GM21528 (cell line): ENCODE results near the gene MST1R.
"Not testable (repeated sequence)": the region's sequence is repeated elsewhere in the genome, so short reads cannot be mapped to it uniquely, and the experiment has no call there.

Experiments
- ATAC-seq: cut with Tn5 transposase; IDR thresholded peaks from one replicate; pipeline ENCODE4 v1.9.1; 2021; ENCODE audit warnings: mild to moderate bottlenecking, moderate library complexity; ENCODE audit not compliant: unreplicated experiment, low FRiP score

The MST1R gene

GRCh38 chr3:49903451-49904424 lies at the start of gene MST1R:
Gene MST1R, minus strand, starts transcription at chr3:49903873. Its CDS starts 264 bp downstream, at chr3:49903609.
- peak; percentile 76 for ATAC-seq

GRCh38 chr3:49952924-49953323 lies 49.3 kb upstream of the MST1R start:
- no peak for ATAC-seq

DNA sequence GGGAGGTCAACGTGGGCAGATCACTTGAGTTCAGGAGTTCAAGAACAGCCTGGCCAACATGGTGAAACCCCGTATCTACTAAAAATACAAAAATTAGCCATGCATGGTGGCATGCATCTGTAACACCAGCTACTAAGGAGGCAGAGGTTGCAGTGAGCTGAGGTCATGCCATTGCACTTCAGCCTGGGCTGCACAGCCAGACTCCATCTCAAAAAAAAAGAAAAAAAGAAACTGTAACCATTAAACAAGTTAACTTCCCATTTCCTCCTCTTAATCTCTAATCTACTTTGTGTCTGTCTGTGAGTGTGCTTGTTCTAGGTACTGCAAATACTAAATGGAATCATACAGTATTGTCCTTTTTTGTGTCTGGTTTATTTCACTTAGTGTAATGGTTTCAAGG lies 39.0 kb upstream of the MST1R start:
- no peak for ATAC-seq

DNA sequence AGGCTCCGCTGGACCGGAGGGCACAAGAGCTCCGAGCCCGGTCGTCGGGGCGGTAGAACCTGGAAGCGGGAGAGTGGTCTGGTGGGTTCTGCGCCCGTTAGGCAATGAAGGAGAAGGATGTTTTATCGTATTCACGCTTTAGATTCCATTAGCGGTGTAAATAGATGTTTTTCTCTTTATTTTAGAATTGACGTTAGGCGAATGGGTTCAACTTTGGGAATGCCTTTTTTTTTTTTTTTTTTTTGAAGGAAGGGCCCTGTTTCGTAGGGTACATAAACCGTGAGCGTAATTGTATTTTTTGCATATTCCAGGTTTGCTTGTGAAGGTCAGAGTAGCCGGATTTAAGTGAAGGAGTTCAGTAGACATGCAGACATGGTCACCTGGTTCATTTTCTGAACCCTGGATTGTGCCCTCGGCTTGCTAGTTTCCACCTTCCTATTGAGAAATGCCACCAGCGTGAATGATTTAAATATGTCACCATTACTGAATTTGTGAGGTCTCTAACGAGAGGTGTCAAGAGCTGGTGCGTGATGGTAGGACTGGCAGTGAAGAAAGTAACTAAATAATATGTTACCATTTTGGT lies 37.1 kb upstream of the MST1R start:
- ATAC-seq: no peak

DNA sequence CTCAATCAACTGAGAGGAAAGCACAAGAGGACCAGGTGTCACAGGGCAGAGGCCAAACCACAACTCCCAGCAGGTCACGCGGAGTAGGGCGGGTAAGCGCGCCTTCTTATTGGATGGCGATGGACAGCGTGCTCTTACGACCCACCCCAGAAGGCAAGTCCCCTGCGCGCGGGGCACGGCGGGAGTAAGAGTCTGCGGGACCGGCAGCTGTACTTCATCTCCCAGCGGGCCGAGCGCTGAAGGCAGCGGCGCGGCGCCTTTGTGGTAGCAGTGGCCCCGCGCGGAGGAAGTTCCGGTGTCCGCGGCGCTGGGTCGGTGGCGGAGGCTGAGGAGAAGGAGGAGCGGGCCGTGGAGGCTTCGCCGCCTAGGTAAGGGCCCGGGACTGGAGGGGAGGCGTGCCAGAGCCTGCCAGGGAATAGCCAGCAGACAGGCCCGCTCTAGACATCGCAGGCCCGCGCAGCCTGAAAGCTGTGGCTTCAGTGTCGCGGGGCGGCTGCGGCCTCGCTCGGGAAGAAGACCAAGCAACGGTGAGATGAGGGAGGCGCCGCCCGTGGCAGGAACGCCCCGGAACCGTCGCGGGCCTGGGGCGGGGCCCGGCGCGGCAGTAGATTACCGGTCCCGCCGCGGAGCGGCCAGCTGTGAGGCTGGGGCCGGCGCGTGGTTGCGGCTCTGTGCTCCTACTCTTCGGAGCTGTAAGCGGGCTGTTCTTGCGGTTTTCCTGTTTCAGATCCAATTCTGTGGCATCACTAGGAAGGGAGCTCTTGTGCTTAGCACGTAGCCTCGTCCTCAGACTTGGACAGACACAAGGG lies 36.4 kb upstream of the MST1R start, which contains the start of gene RBM6:
TSS of gene RBM6 (plus strand) at position 293 of the 809 bp plus-strand sequence. CDS start 22,492 bp downstream, outside the sequence.
- ATAC-seq: peak; percentile 95

DNA sequence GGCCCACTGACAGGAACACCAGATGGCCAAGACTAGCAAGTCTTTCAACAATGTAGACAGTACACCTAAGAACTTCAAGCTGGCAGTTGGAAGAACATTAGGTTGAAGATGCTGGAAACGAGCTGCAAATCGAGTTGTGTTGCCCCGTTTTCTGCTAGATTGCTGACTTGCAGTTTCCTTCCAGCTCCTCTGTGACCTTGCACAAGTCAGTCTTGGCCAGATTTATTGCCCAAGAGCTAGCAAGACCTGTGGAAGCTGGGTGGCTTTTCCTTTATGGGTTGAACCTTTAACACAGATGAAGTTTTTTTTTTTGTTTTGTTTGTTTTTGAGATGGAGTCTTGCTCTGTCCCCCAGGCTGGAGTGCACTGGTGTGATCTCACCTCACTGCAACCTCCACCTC lies 33.4 kb upstream of the MST1R start:
- no peak for ATAC-seq

DNA sequence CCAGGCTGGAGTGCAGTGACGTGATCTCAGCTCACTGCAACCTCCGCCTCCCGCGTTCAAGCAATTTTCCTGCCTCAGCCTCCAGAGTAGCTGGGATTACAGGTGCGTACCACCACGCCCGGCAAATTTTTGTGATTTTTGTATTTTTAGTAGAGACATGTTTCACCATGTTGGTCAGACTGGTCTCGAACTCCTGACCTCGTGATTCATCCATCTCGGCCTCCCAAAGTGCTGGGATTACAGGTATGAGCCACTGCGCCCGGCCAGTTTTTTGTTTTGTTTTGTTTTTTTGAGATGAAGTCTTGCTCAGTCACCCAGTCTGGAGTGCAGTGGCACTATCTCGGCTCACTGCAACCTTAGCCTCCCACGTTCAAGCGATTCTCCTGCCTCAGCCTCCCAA lies 28.6 kb upstream of the MST1R start:
- not testable (repeated sequence) for ATAC-seq

GRCh38 chr3:49930922-49931321 lies 27.2 kb upstream of the MST1R start:
- ATAC-seq: no peak

DNA sequence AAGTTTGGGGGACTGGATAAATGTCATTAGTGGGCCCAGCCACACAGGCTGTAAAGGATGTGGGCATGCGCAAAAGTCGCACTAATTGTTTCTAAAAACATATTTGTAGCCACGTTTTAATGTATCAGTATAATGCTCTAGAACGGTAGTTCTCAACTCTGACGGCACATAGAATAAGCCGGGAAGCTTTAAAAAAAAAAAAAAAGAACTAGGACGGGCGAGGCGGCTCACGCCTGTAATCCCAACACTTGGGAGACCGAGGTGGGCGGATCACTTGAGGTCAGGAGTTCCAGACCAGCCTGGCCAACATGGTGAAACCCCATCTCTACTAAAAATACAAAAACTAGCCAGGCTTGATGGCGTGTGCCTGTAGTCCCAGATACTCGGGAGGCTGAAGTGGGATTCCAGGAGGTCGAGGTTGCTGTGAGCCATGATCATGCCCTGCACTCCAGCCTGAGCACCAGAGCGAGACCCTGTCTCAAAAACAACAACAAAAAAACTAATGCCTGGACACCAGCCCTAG lies 26.6 kb upstream of the MST1R start:
- no peak for ATAC-seq

DNA sequence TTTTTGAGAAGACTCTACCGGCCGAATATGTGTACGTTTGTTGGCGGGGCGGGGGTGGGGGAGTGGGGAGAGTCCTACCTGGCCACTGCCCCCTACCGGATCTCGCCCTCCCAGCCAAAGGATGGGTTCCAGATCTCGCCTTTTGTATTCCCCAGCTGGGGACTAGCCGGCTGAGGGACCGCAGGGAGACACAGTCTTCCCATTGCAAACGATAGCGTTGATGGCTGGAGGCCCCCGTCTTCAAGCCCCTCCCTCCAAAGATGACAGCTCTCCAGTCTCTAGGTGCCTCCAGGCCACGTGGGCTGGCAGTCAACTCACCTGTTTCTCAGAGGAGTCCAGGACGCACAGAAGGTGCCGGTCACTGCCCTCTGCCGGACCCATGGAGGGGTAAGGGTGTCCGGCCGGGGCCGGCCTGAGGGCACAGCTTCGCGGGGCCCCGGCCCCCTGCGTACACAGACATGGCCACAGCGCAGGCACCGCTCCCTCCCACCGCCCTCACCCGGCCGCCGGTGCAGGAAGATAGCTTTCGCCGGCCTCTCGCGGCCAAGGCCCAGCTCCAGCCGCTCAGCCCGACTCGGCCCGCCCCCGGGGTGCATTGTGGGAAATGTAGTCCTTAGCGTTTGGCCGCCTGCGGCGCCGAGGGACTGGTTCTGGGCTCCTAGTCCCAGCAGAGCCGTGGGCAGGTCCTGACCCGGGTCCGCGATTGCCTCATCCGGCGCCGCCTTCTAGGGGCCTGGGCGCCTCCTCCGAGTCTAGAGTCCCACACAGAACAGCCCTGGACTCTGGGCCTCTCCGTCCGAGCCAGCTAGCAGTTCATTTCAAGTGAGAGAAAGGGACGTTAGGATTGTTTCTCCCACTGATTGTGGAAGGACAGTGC lies 25.9 kb upstream of the MST1R start, which contains the start of gene MON1A:
TSS of gene MON1A (minus strand) at position 521 of the 877 bp plus-strand sequence. CDS start 16,465 bp downstream, outside the sequence.
- peak; percentile 84 for ATAC-seq

DNA sequence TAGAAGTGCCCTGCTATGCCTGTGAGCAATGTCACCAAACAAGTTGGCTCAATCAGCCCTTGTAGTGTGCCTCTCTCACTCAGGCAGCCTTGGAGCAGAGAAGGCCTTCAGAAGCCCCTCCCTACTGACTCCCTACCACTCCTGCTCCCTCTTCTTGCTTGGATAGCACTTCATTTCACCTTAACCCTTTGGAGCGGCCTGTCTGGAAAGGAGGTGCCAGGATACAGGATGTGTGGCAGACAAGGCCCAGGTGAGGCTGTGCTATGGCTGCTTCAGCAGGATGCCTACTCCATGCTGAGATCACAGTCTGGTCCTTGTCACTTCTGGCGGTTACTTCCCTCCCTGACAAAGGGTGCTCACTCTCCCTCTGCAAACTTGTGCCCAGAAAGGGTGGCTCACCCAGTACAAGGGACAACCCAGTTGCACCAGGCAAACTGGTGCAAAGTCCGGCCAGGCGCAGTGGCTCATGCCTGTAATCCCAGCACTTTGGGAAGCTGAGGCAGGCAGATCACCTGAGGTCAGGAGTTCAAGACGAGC lies 24.9 kb upstream of the MST1R start:
- ATAC-seq: no peak

- ATAC-seq: no peak
Observed at GRCh38 chr3:49927798-49928197, 24.1 kb upstream of the MST1R start.

GRCh38 chr3:49926117-49926728 lies 22.6 kb upstream of the MST1R start:
- ATAC-seq: no peak

DNA sequence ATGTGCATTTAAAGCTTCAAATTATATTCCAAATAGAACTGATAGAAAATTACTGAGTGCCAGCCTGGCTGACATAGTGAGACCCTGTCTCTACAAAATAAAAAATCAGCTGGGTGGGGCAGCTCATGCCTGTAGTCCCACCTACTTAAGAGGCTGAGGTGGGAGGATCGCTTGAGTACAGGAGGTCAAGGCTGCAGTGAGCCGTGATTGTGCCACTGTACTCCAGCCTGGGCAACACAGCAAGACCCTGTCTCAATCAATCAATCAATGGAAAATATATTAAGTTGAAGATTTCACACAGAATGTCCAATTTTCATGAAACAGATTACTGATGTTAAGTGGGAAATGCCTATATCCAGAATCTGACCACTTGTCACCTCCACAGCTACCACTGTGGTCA lies 21.8 kb upstream of the MST1R start:
- no peak for ATAC-seq

DNA sequence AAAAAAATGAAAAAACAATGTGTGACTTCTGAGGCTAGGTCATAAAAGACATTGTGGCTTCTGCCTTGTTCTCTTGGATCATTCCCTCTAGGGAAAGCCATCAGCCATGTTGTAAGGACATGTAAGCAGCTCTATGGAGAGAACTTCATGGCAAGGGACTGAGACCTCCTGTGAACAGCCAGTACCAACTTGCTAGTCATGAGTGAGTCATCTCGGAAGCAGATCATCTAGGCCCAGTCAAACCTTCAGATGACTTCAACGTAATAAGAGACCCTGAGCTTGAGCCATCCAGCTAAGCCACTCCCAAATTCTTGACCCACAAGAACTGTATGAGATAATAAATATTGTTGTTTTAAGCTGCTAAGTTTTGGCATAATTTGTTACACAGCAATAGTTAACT lies 21.0 kb upstream of the MST1R start:
- no peak for ATAC-seq

- ATAC-seq: not testable (repeated sequence)
Observed at GRCh38 chr3:49917806-49918590, 14.3 kb upstream of the MST1R start.

DNA sequence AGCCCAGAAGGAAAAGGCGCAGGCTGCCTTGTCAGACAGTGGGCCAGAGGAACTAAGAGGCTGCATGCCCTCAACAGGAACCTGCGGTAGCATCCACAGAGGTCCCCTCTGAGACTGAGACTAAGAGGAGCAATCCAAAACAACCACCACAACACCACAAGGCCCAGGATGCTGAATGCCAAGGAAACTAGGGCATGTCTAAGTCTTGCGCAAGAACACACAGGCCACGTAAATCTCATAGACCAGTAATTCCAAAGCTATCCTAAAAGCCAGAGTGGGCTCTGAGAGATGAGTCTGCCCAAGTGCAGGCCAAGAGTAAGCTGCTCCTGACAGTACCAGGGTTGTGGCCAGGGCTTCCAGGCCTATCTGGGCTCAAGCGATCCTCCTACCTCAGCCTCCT lies 13.0 kb upstream of the MST1R start:
- no peak for ATAC-seq

- no peak for ATAC-seq
Observed at GRCh38 chr3:49914906-49915305, 11.2 kb upstream of the MST1R start.
